GM18498 (cell line): ENCODE measurements around the gene UEVLD.

ENCODE experiments used
- ATAC-seq: cut with Tn5 transposase; IDR thresholded peaks from one replicate; pipeline ENCODE4 v1.9.1; 2021; ENCODE audit warnings: mild to moderate bottlenecking, moderate library complexity; ENCODE audit not compliant: unreplicated experiment

UEVLD gene

DNA sequence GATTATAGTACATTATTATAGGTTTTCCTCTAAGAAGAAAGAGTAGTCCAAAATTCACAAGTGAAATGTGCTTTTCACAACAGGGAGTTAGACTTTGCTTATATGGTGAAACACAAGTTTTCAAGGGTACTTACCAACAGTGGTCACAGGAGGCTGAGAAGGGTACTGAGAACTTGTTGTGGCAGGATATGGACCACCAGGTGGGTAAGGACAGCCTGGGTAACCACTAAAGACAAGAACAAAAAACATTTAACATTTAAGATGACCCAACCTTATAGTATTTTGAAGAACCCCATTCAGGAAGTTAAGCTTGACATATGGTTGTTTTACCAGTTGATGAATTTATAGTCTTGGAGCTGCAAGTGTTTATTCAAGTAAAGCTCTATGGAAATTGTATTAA, 86.2 kb downstream of the UEVLD start:
- ATAC-seq = no peak

DNA sequence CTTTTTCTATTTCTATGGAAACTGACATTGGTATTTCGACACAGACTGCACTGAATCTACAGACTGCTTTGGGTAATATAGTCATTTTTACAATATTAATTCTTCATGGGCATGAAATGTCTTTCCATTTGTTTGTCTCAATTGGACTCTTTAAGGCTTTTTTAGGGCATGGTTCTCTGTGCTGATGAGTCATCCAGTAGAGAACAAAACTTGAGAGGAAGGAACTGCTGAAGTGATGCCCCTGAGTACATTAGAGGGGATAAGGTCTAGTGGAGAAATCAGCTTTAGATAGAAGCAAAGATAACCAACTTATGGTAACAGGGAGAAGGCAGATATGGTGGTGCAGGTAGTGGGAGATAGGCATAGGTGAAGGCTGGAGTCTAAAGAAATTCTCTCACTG, 86.9 kb downstream of the UEVLD start:
- no peak for ATAC-seq

DNA sequence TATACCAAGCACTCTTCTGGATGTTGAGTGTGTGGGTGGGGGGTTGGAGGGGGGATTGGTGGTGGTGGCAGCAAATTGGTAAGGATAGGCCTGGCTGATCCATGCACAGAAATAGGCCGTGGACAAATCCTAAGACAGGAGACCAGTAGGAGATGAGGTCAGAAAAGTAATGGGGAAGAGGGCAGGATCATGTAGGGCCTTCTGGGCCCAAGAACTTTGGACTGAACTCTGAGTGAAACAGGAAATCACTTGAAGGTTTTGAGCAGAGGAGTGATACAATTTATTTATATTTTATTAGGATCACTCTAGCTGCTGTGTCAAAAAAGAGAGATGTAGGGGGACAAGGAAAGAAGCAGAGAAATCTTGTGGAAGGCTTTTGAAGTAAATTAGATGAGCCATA, 90.5 kb downstream of the UEVLD start:
- no peak for ATAC-seq

DNA sequence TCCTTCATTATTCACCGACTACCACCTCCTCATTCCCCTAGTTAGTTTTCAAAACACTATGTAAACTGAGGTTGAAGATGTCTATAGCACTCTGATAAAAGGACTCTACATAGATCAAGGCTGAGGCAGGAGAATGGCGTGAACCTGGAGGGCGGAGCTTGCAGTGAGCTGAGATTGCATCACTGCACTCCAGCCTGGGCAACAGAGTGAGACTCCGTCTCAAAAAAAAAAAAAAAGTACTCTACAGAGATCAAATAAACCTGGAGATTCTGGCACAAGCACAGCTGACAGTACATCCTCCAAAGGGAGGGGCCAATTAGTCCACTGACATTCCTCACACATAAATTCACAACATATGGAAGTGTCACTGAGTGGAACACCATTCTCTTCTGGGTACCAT, 92.8 kb downstream of the UEVLD start:
- ATAC-seq = no peak

DNA sequence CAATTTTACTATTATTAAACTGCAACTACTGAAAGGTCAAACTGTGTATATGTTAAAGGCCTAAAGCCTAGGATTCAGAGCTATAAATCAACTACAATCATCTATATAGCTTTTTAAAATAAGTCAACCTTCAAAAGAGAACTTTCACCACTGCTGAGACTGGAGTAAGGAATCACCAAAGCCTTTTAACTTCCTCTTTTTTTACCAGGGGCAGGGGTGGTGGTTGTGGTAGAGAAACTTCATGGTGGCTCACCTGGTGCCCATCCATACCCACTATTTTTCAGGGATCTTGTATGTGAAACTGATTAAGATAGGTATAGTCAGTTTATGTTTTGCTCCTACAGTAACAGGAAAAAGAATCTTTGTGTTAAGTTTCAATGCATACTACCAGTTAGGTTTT, 93.3 kb downstream of the UEVLD start:
- no peak for ATAC-seq

DNA sequence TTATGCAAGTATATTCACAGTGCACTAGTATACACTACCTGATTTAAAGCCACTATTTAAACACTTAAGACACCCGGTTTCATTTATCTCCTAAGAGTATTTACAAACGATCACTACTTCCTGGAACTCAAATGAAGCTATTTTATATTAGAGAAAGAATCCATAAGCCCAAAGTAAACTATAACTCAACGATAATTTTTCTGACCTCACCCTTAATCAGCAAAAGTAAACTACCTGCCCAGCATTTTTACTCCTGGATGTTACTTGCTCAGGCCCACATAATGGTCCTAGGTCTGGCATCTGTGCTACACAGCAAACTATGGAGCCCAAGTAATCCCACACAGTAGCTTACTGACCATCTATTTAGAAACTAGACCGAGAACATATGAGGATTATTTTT, 95.2 kb downstream of the UEVLD start:
- no peak for ATAC-seq

DNA sequence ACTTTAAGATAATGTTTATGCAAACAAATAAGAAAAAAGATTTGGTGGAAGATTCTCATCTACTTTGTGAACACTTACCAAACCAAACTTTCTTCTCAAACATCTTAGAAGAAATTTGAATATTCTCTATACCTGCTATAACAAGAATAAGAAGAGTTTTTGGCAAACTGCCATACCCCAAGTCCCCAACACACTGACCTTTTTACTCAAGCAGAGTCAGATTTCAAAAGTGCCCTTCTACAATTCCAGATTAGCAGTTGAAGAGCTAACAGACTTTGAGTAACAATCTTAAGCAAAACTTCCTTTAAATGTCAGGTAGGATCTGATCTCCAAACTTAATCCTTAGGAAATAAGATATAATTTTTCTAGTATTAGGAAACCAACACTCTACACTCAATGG, 95.6 kb downstream of the UEVLD start:
- no peak for ATAC-seq

DNA sequence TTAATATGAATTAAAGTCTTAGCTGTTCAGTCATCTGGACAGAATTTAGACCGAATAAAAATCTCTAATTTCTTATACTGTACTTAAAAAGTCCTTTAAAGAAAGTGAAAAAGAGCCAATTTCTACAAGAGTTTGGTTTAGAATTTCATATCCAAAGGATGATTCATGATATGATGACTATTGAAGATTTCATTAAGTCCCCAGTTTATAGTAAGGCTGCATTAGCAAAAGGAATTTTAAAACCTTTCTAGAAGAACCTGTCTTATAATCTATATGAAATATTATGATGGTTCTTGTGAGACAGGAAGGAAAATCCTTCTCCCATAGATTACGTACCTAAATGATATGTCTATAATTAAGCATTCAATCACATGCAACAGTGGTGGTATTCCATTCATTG, 96.6 kb downstream of the UEVLD start:
- ATAC-seq = no peak

DNA sequence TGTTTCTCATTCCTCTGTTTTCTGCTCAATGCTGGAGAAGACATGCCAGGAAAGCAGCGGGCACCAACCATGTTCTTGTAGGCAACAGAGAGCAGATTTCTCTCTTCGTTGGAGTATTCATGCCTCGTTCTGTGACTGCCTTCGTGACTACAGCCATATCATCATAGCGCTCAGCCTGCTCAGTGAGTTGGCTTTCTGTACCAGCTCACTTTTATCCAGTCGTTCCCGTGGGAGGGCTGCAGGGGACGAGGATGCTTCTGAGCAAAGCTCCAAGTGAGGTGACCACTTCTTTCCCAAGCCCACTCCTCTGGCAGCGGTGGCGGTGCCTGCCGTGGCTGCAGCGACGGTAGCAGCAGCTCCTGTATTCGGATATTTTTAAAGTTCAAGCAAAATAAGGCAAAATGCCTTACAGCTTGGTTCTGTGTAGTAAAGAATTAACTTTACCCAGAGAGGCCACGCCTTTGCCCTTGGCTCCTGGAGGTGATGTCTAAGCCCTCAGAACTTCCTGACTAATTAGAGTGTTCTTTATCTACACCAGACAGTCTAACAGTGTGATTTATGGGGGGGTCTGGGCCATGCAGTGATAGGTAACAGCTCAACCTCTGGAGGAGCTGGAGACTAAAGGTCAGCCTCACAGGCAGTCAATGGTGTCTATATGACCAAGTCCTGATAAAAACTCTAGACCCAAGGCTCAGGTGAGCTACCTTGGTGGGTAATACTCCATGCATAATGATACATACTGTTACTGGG, 97.6 kb downstream of the UEVLD start:
- ATAC-seq = no peak

DNA sequence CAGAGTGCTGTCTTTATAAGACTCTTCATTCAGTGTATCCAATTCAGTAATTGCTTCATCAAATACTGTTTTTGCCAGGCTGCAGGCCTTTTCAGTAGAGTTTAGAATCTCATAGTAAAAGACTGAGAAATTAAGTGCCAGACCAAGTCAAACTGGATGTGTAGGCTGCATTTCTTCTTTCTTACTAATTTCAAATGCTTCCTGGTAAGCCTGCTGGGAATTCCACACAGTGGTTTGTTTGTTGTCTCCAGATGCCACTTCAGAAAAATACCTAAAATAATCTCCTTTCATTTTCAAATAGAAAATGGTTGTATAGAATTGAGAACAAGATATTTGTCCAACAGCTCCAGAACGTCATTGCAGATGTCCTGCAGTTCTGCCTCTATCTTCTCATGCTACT, 98.2 kb downstream of the UEVLD start:
- ATAC-seq = no peak

DNA sequence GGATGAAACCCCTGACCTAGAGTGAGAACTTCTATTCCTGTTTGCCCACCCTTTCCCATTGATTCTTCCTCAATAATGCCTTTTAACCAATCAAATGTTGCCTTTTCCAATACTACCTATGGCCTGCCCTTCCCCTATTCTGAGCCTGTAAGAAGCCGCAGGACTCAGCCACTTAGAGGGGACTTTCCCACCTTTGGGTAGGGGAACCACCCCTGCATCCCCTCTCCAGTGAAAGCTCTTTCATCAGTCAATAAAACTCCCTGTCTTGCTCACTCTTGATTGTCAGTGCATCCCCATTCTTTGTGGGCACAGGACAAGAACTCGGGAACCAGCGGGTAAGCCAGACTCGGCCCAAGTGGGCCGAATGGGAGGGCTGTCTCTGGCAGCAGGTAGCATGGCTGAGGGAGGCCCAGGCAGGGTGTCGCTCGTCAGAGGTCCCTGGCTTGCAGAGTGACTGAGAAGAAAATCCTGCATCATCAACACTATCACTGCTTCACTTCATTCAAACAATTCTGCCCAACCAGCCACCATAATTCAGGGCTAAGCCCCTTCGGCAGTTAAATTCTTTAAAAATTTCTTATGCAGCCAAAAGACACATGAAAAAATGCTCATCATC, 102.5 kb downstream of the UEVLD start:
- ATAC-seq = no peak
